AG04449 (cell line): ENCODE measurements around the gene MEGF11.

ENCODE experiments used
- CTCF ChIA-PET: fragments of 350-600 bp; formaldehyde crosslinking; extraction: SDS; loops from one replicate; lab custom pipeline; 2021; ENCODE audit warnings: antibody characterized with exemption; lab: Yijun Ruan, JAX
- POLR2A ChIA-PET: fragments of 400-600, 350-600 bp; formaldehyde crosslinking; extraction: SDS; loops from one replicate; lab custom pipeline; 2020; ENCODE audit warnings: antibody characterized with exemption, inconsistent platforms; lab: Yijun Ruan, JAX
- DNase-seq: peaks from one replicate; pipeline ENCODE4 v3.0.0-alpha.2; 2010; ENCODE audit warnings: low read depth, low spot score
- H3K4me3 ChIP-seq: 2 replicates; pipeline ENCODE4 v1.5.1; 2011; ENCODE audit warnings: low read depth, mild to moderate bottlenecking, control low read depth, low read length
- CTCF ChIP-seq: IDR thresholded peaks from one replicate; pipeline ENCODE4 v1.5.1; 2011; ENCODE audit warnings: mild to moderate bottlenecking, moderate library complexity, low read length, control low read depth, inconsistent platforms; ENCODE audit not compliant: insufficient read depth; ENCODE audit errors: missing control alignments

The MEGF11 gene

GRCh38 chr15:65940618-65940909 is 313.0 kb downstream of the MEGF11 start:
- CTCF ChIA-PET: no interaction called here
- TF ChIP-seq CTCF: no peak
- no peak for DNase-seq
- no peak overlapping the region for H3K4me3 ChIP-seq
- POLR2A ChIA-PET: no interaction called here

GRCh38 chr15:65939901-65940617 is 313.5 kb downstream of the MEGF11 start:
- no peak for TF ChIP-seq CTCF

GRCh38 chr15:65938604-65939003 is 314.9 kb downstream of the MEGF11 start:
- POLR2A ChIA-PET: no interaction called here
- no peak for TF ChIP-seq CTCF
- DNase-seq: no peak
- H3K4me3 ChIP-seq: no peak overlapping the region
- CTCF ChIA-PET: no interaction called here

More at GRCh38 chr15:65939901-65940617, 313.5 kb downstream of the MEGF11 start:
- DNase-seq: peak; percentile 69
- ChIA-PET POLR2A (interaction anchor here (1.0 kb wide), 1 partner anchor 11 kb away, joined by 4 read pairs; no protein-coding TSS in a partner anchor), CTCF (no interaction called here)
- H3K4me3 ChIP-seq: no peak overlapping the region

- TF ChIP-seq CTCF: no peak
- DNase-seq: no peak
- CTCF ChIA-PET: interaction anchor here (0.8 kb wide), 1 partner anchor 12 kb away, joined by 3 read pairs; no protein-coding TSS in a partner anchor
- H3K4me3 ChIP-seq: no peak overlapping the region
- POLR2A ChIA-PET: no interaction called here
Observed at GRCh38 chr15:65937476-65937875, 316.1 kb downstream of the MEGF11 start.

GRCh38 chr15:65937054-65937453 is 316.5 kb downstream of the MEGF11 start:
- ChIA-PET CTCF (no interaction called here), POLR2A (no interaction called here)
- no peak for DNase-seq
- no peak overlapping the region for H3K4me3 ChIP-seq
- no peak for TF ChIP-seq CTCF

GRCh38 chr15:65936282-65936681 is 317.3 kb downstream of the MEGF11 start:
- DNase-seq: no peak
- ChIA-PET CTCF (interaction anchor here (1.3 to 2.1 kb wide), 3 partner anchors 9 to 18 kb away, joined by 3 to 4 read pairs (median 4); no protein-coding TSS in a partner anchor), POLR2A (no interaction called here)
- no peak for TF ChIP-seq CTCF
- H3K4me3 ChIP-seq: no peak overlapping the region
